Endodermal cell (in vitro differentiated cells): ENCODE measurements around the gene CLEC18B. TPM values are rescaled to one million over a fixed set of nuclear protein-coding genes. Genes with fewer than 3 reads are reported as not detected.

Experiments used
- DNase-seq: peaks from one replicate; pipeline ENCODE4 v3.0.0-alpha.2; 2017
- H3K27ac ChIP-seq: 2 replicates; pipeline ENCODE4 v1.5.1; 2013; ENCODE audit warnings: mild to moderate bottlenecking, low read depth, low read length, moderate library complexity
- H3K27me3 ChIP-seq: 2 replicates; pipeline ENCODE4 v1.6.1; 2013; ENCODE audit warnings: mild to moderate bottlenecking, low read length, moderate library complexity; ENCODE audit not compliant: insufficient read depth, control insufficient read depth, poor library complexity, severe bottlenecking
- H3K36me3 ChIP-seq: 2 replicates; pipeline ENCODE4 v1.7.0; 2013; ENCODE audit warnings: mild to moderate bottlenecking, low read length, moderate library complexity; ENCODE audit not compliant: control insufficient read depth, insufficient read depth
- H3K4me1 ChIP-seq: one replicate; pipeline ENCODE4 v1.7.0; 2013; ENCODE audit warnings: low read length; ENCODE audit not compliant: control insufficient read depth, insufficient read depth
- H3K4me3 ChIP-seq: 2 replicates; pipeline ENCODE4 v1.5.1; 2013; ENCODE audit warnings: mild to moderate bottlenecking, low read length, moderate library complexity
- H3K9ac ChIP-seq: 2 replicates; pipeline ENCODE4 v1.6.1; 2013; ENCODE audit warnings: mild to moderate bottlenecking, low read length, moderate library complexity; ENCODE audit not compliant: poor library complexity, severe bottlenecking; ENCODE audit errors: extremely low read depth
- H3K9me3 ChIP-seq: 2 replicates; pipeline ENCODE4 v1.6.1; 2013; ENCODE audit warnings: mild to moderate bottlenecking, low read length, moderate library complexity; ENCODE audit not compliant: control insufficient read depth
- H3K27ac Mint-ChIP-seq: 2 replicates; pipeline ENCODE4 v1.8.0; 2020; ENCODE audit warnings: mixed read lengths
- H3K27me3 Mint-ChIP-seq: 2 replicates; pipeline ENCODE4 v1.8.0; 2021; ENCODE audit warnings: mild to moderate bottlenecking, mixed read lengths; ENCODE audit not compliant: insufficient read depth
- H3K36me3 Mint-ChIP-seq: 2 replicates; pipeline ENCODE4 v1.8.0; 2020; ENCODE audit warnings: low read depth, mixed read lengths
- H3K4me1 Mint-ChIP-seq: 2 replicates; pipeline ENCODE4 v1.8.0; 2020; ENCODE audit warnings: mixed read lengths
- H3K4me3 Mint-ChIP-seq: 2 replicates; pipeline ENCODE4 v1.8.0; 2020; ENCODE audit warnings: mild to moderate bottlenecking, moderate library complexity, mixed read lengths
- H3K9me3 Mint-ChIP-seq: 2 replicates; pipeline ENCODE4 v1.8.0; 2020; ENCODE audit warnings: mild to moderate bottlenecking, mixed read lengths
- WGBS, 2 experiments: methylation state at CpG; one replicate each; pipeline versions ENCODE4 v1.1.5 to v1.1.7; 2013; ENCODE audit warnings: missing lambda C conversion rate in 2 of 2, mixed read lengths in 1 of 2; ENCODE audit not compliant: insufficient coverage in 1 of 2, insufficient read length in 1 of 2; 5-methylcytosine and 5-hydroxymethylcytosine counted together
- total RNA-seq, 2 donors: library from RNA; stranded (reverse); fragmentation: NEBNext Ultra II Directional in 1 of 2; extraction: Animal tissue kit (Norgen Biotek cat#: 25700) in 1 of 2; gene quantifications; 2 replicates in 1 of 2; 3 replicates in 1 of 2; pipeline ENCODE4 v1.2.1, GENCODE V29; 2021
- TF ChIP-seq, protein P1 (sequence below): fragments of 200-600 bp; sonication (generic); conservative IDR thresholded peaks from 2 replicates; pipeline ENCODE4 v1.5.0; 2021; ENCODE audit warnings: antibody characterized with exemption, mild to moderate bottlenecking

CLEC18B gene
- total RNA-seq, 2 donors from 2014 or later, result not detected

- H3K9me3 Mint-ChIP-seq, result no peaks in the 10 kb centered on the region
- H3K27ac ChIP-seq, result no peak overlapping the region
- H3K27ac Mint-ChIP-seq, result no peak overlapping the region
- no peaks in the 10 kb centered on the region for H3K27me3 Mint-ChIP-seq
- H3K27me3 ChIP-seq, result no peaks in the 10 kb centered on the region
- H3K4me3 ChIP-seq, result no peak overlapping the region
- no peak overlapping the region for H3K4me3 Mint-ChIP-seq
- H3K4me1 Mint-ChIP-seq, result no peaks in the 10 kb centered on the region
- no peak for DNase-seq
- 89 to 91% methylated on average over 1 to 3 of the region's 3 CpGs for WGBS, 2 experiments
- H3K9ac ChIP-seq, result no peak overlapping the region
- no peaks in the 10 kb centered on the region for H3K4me1 ChIP-seq
- peaks cover 37% of the 10 kb centered on the region for H3K36me3 ChIP-seq
- TF ChIP-seq, protein P1, sequence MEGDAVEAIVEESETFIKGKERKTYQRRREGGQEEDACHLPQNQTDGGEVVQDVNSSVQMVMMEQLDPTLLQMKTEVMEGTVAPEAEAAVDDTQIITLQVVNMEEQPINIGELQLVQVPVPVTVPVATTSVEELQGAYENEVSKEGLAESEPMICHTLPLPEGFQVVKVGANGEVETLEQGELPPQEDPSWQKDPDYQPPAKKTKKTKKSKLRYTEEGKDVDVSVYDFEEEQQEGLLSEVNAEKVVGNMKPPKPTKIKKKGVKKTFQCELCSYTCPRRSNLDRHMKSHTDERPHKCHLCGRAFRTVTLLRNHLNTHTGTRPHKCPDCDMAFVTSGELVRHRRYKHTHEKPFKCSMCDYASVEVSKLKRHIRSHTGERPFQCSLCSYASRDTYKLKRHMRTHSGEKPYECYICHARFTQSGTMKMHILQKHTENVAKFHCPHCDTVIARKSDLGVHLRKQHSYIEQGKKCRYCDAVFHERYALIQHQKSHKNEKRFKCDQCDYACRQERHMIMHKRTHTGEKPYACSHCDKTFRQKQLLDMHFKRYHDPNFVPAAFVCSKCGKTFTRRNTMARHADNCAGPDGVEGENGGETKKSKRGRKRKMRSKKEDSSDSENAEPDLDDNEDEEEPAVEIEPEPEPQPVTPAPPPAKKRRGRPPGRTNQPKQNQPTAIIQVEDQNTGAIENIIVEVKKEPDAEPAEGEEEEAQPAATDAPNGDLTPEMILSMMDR, result no peak
- peaks cover 52% of the 10 kb centered on the region for H3K36me3 Mint-ChIP-seq
- no peaks in the 10 kb centered on the region for H3K9me3 ChIP-seq
These were observed 29.0 kb upstream of the CLEC18B start for GRCh38 chr16:74450236-74450635.

DNA sequence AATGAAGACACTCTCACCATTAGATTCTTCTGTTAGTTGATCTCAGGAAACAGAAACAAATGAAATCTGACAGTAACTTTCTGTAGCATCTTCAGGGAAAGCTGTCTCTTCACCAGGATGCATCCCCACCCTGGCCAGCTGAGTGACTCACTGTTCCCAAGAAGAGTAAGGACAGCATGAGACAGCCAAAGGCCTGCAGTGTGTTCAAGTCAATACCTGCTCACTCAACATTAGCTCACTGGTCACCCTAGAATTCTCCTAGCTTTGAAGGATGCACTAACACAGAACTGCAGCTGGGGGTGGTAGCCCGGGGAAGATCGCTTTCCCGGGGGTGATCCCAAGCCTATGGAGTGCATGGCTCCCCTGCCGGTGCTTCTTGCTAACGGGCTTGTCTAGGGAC lies 28.2 kb upstream of the CLEC18B start:
- Mint-ChIP-seq H3K4me3 (no peak overlapping the region), H3K9me3 (no peaks in the 10 kb centered on the region), H3K27ac (no peak overlapping the region), H3K4me1 (no peaks in the 10 kb centered on the region), H3K36me3 (peaks cover 46% of the 10 kb centered on the region), H3K27me3 (no peaks in the 10 kb centered on the region)
- Histone ChIP-seq H3K9me3 (no peaks in the 10 kb centered on the region), H3K27ac (no peak overlapping the region), H3K27me3 (no peaks in the 10 kb centered on the region), H3K36me3 (peaks cover 31% of the 10 kb centered on the region), H3K4me3 (no peak overlapping the region), H3K9ac (no peak overlapping the region), H3K4me1 (no peaks in the 10 kb centered on the region)
- TF ChIP-seq, protein P1, result no peak
- no peak for DNase-seq
- WGBS, 2 experiments, result 89 to 92% methylated on average over 5 of the region's 5 CpGs

DNA sequence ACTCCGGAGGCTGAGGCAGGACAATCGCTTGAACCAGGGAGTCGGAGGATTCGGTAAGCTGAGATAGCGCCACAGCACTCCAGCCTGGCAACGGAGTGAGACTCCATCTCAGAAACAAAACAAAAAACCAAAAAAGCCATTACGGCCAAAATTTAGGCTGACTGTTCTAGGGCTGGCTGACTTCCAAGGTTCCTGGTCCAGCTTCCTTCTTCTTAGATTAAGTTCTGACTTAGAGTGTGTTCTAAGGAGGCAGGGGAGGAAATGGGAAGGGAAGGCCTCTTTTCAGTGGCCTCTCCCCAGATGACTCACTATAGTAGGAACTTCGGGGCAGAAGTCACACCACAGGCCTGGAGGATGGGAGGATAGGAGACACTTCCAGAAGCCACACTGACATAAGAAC lies 27.7 kb upstream of the CLEC18B start:
- no peaks in the 10 kb centered on the region for H3K9me3 Mint-ChIP-seq
- Histone ChIP-seq H3K4me1 (no peaks in the 10 kb centered on the region), H3K9me3 (no peaks in the 10 kb centered on the region), H3K27ac (no peak overlapping the region), H3K9ac (no peak overlapping the region), H3K4me3 (no peak overlapping the region), H3K27me3 (no peaks in the 10 kb centered on the region), H3K36me3 (peaks cover 31% of the 10 kb centered on the region)
- no peaks in the 10 kb centered on the region for H3K4me1 Mint-ChIP-seq
- peaks cover 46% of the 10 kb centered on the region for H3K36me3 Mint-ChIP-seq
- DNase-seq, result no peak
- WGBS, 2 experiments, result 93 to 96% methylated on average over 4 to 8 of the region's 8 CpGs
- H3K4me3 Mint-ChIP-seq, result no peak overlapping the region
- H3K27me3 Mint-ChIP-seq, result no peaks in the 10 kb centered on the region
- no peak overlapping the region for H3K27ac Mint-ChIP-seq
- TF ChIP-seq, protein P1, result no peak
